Right lobe of liver (tissue), 6 donors: ENCODE data around the gene ABCC2. TPM values are rescaled to one million over a fixed set of nuclear protein-coding genes. Genes with fewer than 3 reads are reported as not detected.

ENCODE experiments used
- ATAC-seq, 4 donors: fragments of 200-7000 bp; cut with Tn5 transposase; one replicate each; pipeline ENCODE4 v1.9.1; 2020; ENCODE audit warnings: mild to moderate bottlenecking in 4 of 4, moderate library complexity in 4 of 4
- DNase-seq, 3 donors: peaks; one replicate each; pipeline ENCODE4 v3.0.0-alpha.2; 2020
- H3K27ac ChIP-seq, 3 donors: fragments of 200-600 bp; one replicate each; pipeline ENCODE4 v1.8.0; 2022
- H3K27me3 ChIP-seq, 2 donors: fragments of 200-600 bp; one replicate each; pipeline ENCODE4 v1.8.0; 2022
- H3K36me3 ChIP-seq, 4 donors: fragments of 200-600 bp; sonication (generic) in 1 of 4; one replicate each; pipeline versions ENCODE4 v1.5.1 to v1.8.0; 2017 to 2022; ENCODE audit warnings: control low read depth in 1 of 4
- H3K4me1 ChIP-seq, 4 donors: fragments of 200-600 bp; sonication (generic) in 1 of 4; one replicate each; pipeline versions ENCODE4 v1.5.1 to v1.8.0; 2017 to 2022; ENCODE audit warnings: control low read depth in 1 of 4
- H3K4me3 ChIP-seq, 3 donors: fragments of 200-600 bp; one replicate each; pipeline ENCODE4 v1.8.0; 2022
- H3K9me3 ChIP-seq, 4 donors: fragments of 200-600 bp; sonication (generic) in 1 of 4; one replicate each; pipeline versions ENCODE4 v1.5.1 to v1.8.0; 2017 to 2022; ENCODE audit warnings: control low read depth in 1 of 4
- POLR2A ChIP-seq: fragments of 450-650 bp; IDR thresholded peaks from one replicate; pipeline ENCODE4 v1.6.1; 2017; ENCODE audit warnings: antibody characterized with exemption, mild to moderate bottlenecking
- WGBS: methylation state at CpG from one replicate; pipeline ENCODE4 v1.1.6; 2018; ENCODE audit warnings: low coverage, low lambda C conversion rate; ENCODE audit not compliant: insufficient coverage; ENCODE audit errors: missing lambda C conversion rate; 5-methylcytosine and 5-hydroxymethylcytosine counted together
- intact Hi-C, 2 donors: fragments of 100-400 bp; cut with DNase I; formaldehyde crosslinking; loops; one replicate each; pipeline versions ENCODE4 v1.11.2 to v1.14.1; 2022
- total RNA-seq, 6 experiments: library from RNA; depleted of rRNA in 2 of 6; stranded (reverse); fragments of >200 nt in 2 of 6; fragmentation: NEBNext Ultra II Directional in 3 of 6; extraction: Animal tissue kit (Norgen Biotek cat#: 25700) in 3 of 6; gene quantifications; one replicate each; pipeline versions ENCODE4 v1.1.0 to v1.2.4, GENCODE V29; 2016 to 2023
- TF ChIP-seq, protein P1 (sequence below), 4 donors: fragments of 200-600 bp in 3 of 4; fragments of 450-650 bp in 1 of 4; IDR thresholded peaks; one replicate each; pipeline versions ENCODE4 v1.5.1 to v1.8.0; 2016 to 2022; ENCODE audit warnings: antibody characterized with exemption in 4 of 4, mild to moderate bottlenecking in 2 of 4
- donor health status: DM: no; HTN: yes; CAD: no.
- donor health status: DM: no; HTN: no; CAD: no.
- donor health status: DM: no; HTN: no; CAD: no.
- donor health status: DM: no; HTN: yes; CAD: no.
- donor health status: DM: no; HTN: yes; CAD: no.

Gene ABCC2
- total RNA-seq, 6 experiments from 2014 or later = 136 to 372 (median 156) TPM

DNA sequence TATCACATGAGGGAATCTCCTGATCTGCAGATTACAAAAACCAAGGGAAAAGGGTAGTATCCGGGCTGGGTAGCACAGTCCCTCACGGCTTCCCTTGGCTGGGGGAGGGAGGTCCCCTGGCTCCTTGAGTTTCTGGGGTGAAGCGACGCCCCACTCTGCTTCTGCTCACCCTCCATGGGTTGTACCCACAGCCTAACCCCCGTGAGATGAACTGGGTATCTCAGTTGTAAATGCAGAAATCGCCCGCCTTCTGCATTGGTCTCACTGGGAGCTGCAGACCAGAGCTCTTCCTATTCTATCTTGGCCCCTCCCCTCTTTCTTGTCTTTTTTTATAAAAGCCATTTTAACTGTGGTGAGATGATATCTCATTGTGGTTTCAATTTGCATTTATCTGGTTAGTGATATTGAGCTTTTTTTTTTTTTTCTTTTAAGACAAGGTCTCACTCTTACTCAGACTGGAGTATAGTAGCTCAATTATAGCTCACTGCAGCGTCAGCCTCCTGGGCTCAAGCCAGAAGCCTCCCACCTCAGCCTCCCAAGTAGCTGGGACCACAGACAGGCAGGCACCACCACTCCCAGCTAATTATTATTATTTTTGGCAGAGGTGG, 87.8 kb downstream of the ABCC2 start:
- no peak for ATAC-seq

DNA sequence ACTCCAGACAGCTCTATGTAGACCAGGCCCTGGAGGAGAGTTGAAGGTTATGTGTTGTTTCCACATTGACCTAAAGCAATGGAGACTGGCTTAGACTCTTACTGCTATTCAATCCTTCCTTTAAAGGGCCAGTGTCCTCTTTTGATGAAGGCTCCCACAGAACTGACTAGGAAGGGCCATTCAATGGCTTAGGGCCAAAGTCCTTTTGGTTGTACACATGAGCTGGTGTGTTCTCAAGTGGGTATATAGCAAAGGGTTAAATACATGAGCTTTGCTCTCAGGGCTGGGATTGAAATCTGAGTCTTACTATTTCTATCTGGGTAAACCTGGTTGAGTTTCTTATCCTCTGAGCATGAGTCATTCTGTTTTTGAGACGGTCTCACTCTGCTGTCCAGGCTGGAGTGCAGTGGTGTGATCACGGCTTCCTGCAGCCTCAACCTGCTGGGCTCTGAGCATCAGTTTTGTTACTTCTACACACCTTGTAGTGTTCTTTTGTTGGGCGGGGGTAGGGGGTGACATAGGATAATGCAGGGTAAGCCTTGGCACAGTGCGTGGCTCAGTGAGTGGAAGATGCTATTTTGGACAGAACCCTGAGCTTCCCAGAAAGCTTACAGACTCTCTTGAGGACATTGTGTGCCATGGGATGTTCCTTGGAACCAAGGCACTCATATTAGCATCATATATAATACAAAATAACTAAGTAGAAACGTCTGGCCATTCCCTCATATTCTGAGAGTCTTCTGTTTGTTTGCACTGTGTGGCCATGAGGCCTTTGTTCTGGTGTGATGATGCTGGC, 90.1 kb downstream of the ABCC2 start:
- DNase-seq (no peak), ATAC-seq (peak in 2 of 4 donors; percentile 16 to 20)
- no peak overlapping the region for H3K4me3 ChIP-seq
- H3K27ac ChIP-seq = no peak overlapping the region
- intact Hi-C loops = no loop called here
- H3K36me3 ChIP-seq = peaks cover 0 to 16% (median 4%) of the 10 kb centered on the region in 4 donors
- TF ChIP-seq POLR2A = no peak
- peaks cover 0 to under 1% (median 0%) of the 10 kb centered on the region in 4 donors for H3K4me1 ChIP-seq
- H3K9me3 ChIP-seq = no peaks in the 10 kb centered on the region
- H3K27me3 ChIP-seq = no peaks in the 10 kb centered on the region
- 60% methylated on average over 4 of the region's 5 CpGs for WGBS

More for the DNA sequence above, 87.8 kb downstream of the ABCC2 start:
- H3K27me3 ChIP-seq = no peaks in the 10 kb centered on the region
- intact Hi-C loops = no loop called here
- no peak for TF ChIP-seq POLR2A
- TF ChIP-seq, protein P1, sequence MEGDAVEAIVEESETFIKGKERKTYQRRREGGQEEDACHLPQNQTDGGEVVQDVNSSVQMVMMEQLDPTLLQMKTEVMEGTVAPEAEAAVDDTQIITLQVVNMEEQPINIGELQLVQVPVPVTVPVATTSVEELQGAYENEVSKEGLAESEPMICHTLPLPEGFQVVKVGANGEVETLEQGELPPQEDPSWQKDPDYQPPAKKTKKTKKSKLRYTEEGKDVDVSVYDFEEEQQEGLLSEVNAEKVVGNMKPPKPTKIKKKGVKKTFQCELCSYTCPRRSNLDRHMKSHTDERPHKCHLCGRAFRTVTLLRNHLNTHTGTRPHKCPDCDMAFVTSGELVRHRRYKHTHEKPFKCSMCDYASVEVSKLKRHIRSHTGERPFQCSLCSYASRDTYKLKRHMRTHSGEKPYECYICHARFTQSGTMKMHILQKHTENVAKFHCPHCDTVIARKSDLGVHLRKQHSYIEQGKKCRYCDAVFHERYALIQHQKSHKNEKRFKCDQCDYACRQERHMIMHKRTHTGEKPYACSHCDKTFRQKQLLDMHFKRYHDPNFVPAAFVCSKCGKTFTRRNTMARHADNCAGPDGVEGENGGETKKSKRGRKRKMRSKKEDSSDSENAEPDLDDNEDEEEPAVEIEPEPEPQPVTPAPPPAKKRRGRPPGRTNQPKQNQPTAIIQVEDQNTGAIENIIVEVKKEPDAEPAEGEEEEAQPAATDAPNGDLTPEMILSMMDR (IDR thresholded peaks at IDR 0.05) = no peak
- no peak overlapping the region for H3K27ac ChIP-seq
- no peaks in the 10 kb centered on the region for H3K36me3 ChIP-seq
- no peaks in the 10 kb centered on the region for H3K9me3 ChIP-seq
- no peak for DNase-seq
- WGBS = 66% methylated on average over 4 of the region's 8 CpGs
- no peak overlapping the region for H3K4me3 ChIP-seq
- peaks cover 0 to 6% (median 0%) of the 10 kb centered on the region in 4 donors for H3K4me1 ChIP-seq

DNA sequence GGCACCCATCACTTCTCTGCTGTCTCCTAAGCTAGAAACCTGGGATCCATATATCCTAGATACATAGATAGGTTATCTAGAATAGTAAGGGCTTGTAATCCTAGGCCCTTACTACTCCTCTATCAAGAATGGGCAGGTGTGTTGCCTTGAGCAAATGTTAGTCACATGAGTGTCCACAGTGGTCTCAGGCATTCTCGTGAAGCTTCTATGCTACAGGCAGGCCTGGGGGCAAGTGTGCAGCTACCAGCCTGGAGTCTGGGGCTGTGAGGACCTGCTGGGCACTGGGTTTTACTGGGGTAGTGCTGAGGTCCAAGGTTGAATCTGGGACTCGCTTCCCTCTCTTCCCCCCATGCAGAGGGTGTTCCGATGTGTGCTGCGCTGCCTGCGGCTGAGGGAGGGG, 91.4 kb downstream of the ABCC2 start:
- Histone ChIP-seq H3K4me3 (no peak overlapping the region), H3K9me3 (no peaks in the 10 kb centered on the region), H3K4me1 (no peaks in the 10 kb centered on the region), H3K27ac (no peak overlapping the region), H3K27me3 (no peaks in the 10 kb centered on the region), H3K36me3 (peaks cover 0 to 24% (median 10%) of the 10 kb centered on the region in 4 donors)
- peak in 1 of 4 donors; percentile 3 for ATAC-seq
- no peak for TF ChIP-seq POLR2A
- TF ChIP-seq, protein P1 (IDR thresholded peaks at IDR 0.05) = no peak
- intact Hi-C loops = no loop called here
- 100% methylated on average over 1 of the region's 5 CpGs for WGBS
- no peak for DNase-seq

DNA sequence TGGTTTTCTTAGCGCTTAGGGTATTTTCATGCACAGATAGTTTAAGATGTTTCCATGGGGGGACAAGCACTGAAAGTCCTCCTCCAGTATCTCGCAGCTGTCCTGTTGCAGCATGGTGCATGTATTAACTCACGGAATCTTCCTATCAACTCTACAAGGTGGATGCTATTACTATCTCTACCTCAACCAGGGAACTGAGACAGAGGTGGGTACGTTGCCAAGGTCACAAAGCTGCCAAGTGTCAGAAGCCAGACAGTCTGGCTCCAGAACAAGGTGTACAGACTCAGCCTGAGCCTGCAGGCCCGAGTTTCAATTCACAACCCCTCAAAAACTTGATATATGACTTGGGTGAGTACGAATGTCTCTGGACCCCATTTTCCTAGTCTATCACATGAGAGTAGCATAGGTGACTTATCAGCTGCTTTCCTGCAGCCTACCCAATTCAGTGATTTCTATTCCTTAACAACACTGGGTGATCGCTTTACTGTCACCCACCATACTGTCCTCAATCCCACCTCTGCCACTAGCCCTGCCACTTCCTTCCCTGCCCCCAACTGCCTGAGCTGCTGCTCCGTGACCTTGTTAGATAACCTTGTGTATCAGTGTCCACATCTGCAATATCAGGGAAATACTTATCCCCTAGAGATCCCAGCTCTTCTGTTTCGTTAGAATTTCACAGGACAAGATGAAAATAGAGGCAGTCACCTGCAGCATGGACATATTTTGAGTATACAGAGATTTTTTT, 92.1 kb downstream of the ABCC2 start:
- WGBS = 67% methylated on average over 8 of the region's 9 CpGs
- peak in 3 of 4 donors; percentile 59 to 72 (median 64) for ATAC-seq
- Histone ChIP-seq H3K36me3 (peaks cover 0 to 31% (median 13%) of the 10 kb centered on the region in 4 donors), H3K4me1 (no peaks in the 10 kb centered on the region), H3K27ac (no peak overlapping the region), H3K9me3 (no peaks in the 10 kb centered on the region), H3K4me3 (no peak overlapping the region), H3K27me3 (no peaks in the 10 kb centered on the region)
- intact Hi-C loops = no loop called here
- TF ChIP-seq POLR2A = no peak
- TF ChIP-seq, protein P1 (IDR thresholded peaks at IDR 0.05) = no peak
- DNase-seq = peak in 1 of 3 donors; percentile 60
